ENCODE results near the gene NHP2.
A peak's percentile ranks its signal among the peaks of the same experiment; 100 is the strongest.

Gene NHP2

DNA sequence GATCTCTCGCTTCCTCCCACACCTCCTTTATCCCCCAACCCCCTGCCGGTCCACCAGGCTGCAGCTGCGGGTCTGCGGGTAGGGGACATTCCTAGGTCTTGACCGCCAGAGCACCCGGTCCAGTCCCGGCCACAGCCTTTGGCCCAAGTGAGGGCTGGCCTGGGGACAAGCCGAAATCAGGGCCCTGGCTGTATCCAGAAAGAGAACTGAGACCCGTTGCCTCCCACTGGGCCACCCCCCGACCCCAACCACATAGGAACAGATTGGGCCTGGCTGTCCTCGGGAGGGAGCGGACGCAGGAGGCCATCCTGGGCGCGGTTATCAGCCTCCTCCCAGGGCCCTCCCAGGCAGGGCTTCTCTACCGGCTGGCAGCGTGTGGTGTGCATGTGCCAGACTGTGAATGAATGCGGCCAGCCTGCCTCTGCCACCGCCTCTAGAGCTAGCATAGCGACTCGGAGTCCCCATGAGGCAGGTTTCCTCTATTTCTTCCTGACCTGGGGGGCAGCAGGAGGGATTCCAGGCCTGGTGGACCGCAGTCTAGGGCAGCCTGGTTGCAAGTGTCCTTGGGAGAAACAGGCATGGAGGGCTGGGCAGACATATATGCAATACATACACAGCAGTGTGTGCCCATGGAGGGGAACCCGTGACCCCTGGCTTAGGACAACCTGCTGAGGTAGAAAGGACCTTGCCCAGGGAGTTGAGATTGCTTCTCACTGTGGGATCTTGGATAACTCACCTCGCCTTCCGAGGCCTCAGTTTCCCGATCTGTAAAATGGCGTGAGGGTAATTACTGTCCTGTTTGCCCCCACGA, 39.2 kb downstream of the NHP2 start:
- DNase-seq (ENCODE audit: low spot score): peak; percentile 28

- DNase-seq (ENCODE audit: low spot score): no peak
These were observed 39.8 kb downstream of the NHP2 start for GRCh38 chr5:178113841-178114324.

DNA sequence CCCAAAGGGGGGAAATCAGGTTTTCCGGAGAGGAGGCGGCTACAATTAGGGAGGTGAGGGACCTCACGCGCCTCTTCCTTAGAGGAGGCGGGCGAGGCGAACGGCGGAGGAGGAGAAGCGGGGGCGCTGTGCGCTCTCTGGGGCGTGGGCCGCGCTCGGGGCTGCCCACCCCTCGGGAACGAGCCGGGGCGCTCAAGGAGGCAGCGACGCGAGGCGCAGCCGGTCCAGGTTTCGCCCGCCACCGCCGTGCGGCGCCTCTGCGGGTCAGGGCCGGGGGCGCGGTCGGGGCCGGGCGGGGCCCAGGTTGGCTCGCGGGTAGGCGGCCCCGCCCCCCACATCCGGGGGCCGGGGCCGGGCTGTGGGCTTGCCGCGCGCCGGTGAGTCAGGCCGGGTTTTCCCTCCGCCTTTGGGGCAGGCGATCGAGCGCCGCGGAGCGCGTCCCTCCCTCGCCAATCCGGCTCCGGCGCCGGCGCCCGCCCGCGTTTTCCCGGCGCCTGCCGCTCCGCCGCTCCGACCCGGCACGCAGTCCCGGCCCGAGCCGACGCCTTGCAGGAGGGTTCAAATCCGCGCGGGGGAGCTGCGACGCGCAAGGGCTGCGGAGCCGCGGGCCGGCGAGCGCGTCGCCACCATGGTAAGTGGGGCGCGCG, 40.4 kb downstream of the NHP2 start, which contains the start of gene N4BP3:
Gene N4BP3, plus strand, starts transcription at position 392 of the 647 bp plus-strand sequence. CDS start 6,052 bp downstream, outside the sequence.
- DNase-seq (ENCODE audit: low spot score): peak; percentile 82

GRCh38 chr5:178112545-178112944, 41.1 kb downstream of the NHP2 start:
- DNase-seq (ENCODE audit: low spot score): no peak

DNA sequence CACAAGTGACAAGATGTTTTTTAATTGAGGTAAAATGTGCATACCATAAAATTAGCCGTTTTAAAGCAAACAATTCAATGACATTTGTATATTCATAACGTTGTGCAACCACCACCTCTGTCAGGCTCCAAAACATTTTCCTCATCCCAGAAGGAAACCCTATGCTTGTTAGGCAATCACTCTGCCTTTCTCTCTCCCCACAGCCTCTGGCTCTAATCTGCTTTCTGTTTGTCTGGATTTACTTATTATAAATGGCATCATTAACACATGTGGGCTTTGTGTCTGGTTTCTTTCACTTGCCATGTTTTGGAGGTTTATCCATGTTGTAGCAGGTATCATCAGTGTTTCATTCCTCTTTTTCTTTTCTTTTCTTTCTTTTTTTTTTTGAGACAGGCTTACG, 41.8 kb downstream of the NHP2 start:
- DNase-seq (ENCODE audit: low spot score): no peak

DNA sequence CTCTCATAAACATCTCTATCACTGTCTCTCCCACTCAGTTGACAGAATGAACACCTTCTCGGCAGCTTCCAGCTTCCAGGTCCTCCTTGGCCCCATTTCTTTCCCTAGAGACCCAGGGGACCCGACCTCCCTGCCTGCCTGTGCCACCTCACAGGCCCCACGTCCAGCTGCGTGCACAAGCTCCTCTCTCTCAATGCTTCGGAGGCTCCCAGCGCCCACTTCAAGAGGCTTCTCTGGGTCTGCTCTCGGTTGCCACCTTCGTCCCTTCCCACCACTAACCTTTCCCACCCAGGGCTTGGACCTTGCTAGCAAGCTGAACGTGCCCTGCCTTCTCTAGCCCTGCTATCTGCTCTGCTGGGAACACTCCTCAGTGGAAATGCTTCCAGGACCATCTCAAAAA, 43.2 kb downstream of the NHP2 start:
- no peak for DNase-seq (ENCODE audit: low spot score)

GRCh38 chr5:178108966-178109365, 44.7 kb downstream of the NHP2 start:
- no peak for DNase-seq (ENCODE audit: low spot score)

GRCh38 chr5:178108446-178108845, 45.2 kb downstream of the NHP2 start:
- no peak for DNase-seq (ENCODE audit: low spot score)

- DNase-seq (ENCODE audit: low spot score): no peak
These were observed 45.9 kb downstream of the NHP2 start for GRCh38 chr5:178107756-178108310.

DNA sequence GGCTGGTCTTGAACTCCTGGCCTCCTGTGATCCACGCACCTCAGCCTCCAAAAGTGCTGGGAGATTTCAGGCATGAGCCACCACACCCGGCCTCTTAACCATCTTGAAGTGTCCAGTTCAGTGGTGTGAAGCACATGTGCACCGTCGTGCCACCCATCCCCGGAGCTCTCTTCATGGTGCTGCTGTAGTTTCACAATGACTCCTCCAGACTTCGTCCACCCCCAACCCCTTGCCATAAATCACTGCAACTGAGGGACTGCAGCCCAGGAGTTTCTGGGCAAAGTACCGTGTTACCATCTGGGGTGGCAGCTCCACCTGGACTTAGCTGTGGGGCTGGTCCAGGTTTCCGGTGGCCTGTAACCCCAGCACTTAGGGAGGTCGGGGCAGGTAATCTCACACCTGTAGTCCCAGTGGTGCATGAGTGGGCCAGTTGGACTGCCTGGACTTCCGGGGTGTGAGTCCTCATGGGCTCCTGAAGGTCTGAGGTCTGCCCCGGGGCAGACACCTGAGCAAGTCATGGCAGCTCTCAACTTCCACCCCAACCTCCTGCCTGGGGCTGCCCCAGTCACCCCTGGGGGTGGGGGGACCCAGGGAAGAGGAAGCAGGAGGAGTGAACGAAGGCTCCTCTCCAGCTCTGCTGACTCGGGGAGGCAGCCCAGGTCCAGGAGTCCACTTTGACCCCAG, 47.0 kb downstream of the NHP2 start:
- DNase-seq (ENCODE audit: low spot score): no peak

- DNase-seq (ENCODE audit: low spot score): no peak
These were observed 47.6 kb downstream of the NHP2 start for GRCh38 chr5:178106086-178106485.

DNA sequence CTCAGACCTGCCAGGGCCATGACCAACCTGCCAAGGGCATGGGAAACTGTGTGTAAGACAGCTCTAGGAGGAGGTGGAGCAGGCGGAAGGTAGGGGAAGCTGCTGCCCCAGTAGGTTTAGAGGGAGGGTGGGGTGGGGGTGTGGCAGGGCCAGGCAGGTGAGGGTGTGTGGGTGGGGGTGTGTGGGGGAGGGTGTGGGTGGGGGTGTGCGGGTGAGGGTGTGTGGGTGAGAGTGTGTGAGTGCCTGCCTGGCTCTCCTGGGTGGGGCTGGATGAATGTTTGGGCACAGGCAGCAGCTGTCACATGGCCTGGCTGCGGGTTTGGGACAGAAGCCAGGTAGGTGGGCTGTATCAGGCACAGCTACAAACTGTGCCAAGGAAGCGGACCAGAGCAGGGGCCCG, 49.2 kb downstream of the NHP2 start:
- no peak for DNase-seq (ENCODE audit: low spot score)

DNA sequence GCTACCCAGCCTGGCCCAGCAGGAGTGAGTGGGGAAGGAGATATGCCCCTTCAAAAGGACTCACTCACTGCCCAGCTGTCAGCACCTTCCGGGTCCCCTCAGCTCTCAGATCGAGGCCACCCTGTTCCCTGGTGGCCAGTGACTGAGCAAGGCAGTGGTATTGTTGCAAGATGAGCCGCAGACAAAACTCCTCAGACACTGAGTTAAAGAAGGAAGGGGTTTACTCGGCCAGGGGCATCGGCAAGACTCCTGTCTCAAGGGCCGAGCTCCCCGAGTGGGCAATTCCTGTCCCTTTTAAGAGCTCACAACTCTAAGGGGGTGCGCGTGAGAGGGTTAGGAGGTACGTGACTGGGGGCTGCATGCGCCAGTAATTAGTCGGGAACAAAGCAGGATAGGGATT, 50.1 kb downstream of the NHP2 start:
- DNase-seq (ENCODE audit: low spot score): no peak

Data from RKO (cell line).